HG02870 (cell line): ENCODE results near the gene RNF4.
A peak's percentile ranks its signal among the peaks of the same experiment; 100 is the strongest.
"Not testable (repeated sequence)": the region's sequence is repeated elsewhere in the genome, so short reads cannot be mapped to it uniquely, and the experiment has no call there.

ENCODE experiments used
- ATAC-seq: cut with Tn5 transposase; IDR thresholded peaks from one replicate; pipeline ENCODE4 v1.9.1; 2021; ENCODE audit warnings: mild to moderate bottlenecking, moderate library complexity; ENCODE audit not compliant: unreplicated experiment

Gene RNF4

GRCh38 chr4:2516635-2517034 is 47.7 kb downstream of the RNF4 start:
- ATAC-seq, result no peak

- no peak for ATAC-seq
Measured at GRCh38 chr4:2526559-2526958, 57.7 kb downstream of the RNF4 start.

- ATAC-seq, result no peak
Measured at GRCh38 chr4:2534904-2535375, 66.0 kb downstream of the RNF4 start.

GRCh38 chr4:2535376-2536192 is 66.7 kb downstream of the RNF4 start:
- ATAC-seq, result peak; percentile 19

- ATAC-seq, result peak; percentile 80
Measured at GRCh38 chr4:2536193-2537010, 67.5 kb downstream of the RNF4 start, which contains the start of gene FAM193A. TSS of gene FAM193A (plus strand) at chr4:2536647. CDS start at chr4:2536916, 269 bp downstream.

GRCh38 chr4:2537011-2537830 is 68.3 kb downstream of the RNF4 start:
- peak; percentile 14 for ATAC-seq

GRCh38 chr4:2543580-2544191 is 74.8 kb downstream of the RNF4 start:
- not testable (repeated sequence) for ATAC-seq

GRCh38 chr4:2545321-2546013 is 76.6 kb downstream of the RNF4 start:
- no peak for ATAC-seq

- ATAC-seq, result no peak
Measured at GRCh38 chr4:2546286-2546823, 77.4 kb downstream of the RNF4 start.

GRCh38 chr4:2546961-2547691 is 78.2 kb downstream of the RNF4 start:
- ATAC-seq, result not testable (repeated sequence)

- ATAC-seq, result no peak
Measured at GRCh38 chr4:2551118-2551517, 82.2 kb downstream of the RNF4 start.

- ATAC-seq, result no peak
Measured at GRCh38 chr4:2552806-2553205, 83.9 kb downstream of the RNF4 start.

- ATAC-seq, result no peak
Measured at GRCh38 chr4:2558301-2558700, 89.4 kb downstream of the RNF4 start.

- ATAC-seq, result no peak
Measured at GRCh38 chr4:2560167-2560566, 91.3 kb downstream of the RNF4 start.
